ENCODE data around the gene SKA1.

DNA sequence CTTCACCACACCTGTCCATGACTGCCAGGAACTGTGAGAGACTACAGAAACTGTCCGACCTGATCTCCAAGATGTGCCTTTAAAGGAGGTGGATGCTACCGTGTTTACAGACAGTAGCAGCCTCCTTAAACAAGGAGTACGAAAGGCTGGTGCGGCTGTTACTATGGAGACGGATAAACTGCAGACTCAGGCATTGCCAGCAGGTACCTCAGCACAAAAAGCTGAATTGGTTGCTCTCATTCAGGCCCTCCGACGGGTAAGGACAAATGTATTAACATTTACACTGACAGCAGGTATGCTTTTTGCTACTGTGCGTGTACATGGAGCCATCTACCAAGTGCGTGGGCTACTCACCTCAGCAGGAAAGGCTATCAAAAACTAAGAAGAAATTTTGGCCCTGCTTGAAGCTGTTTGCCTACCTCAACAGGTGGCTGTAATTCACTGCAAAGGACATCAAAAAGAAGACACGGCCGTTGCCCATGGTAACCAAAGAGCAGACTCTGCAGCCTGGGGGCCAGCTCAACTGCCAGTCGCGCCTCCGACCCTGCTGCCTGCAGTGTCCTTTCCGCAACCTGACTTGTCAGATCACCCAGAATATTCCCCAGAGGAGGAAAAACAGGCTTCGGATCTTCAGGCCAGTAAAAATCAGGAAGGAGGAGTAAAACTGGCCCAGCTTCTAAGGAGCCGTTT is 30.9 kb downstream of the SKA1 start:
- TF ChIP-seq, protein P1, sequence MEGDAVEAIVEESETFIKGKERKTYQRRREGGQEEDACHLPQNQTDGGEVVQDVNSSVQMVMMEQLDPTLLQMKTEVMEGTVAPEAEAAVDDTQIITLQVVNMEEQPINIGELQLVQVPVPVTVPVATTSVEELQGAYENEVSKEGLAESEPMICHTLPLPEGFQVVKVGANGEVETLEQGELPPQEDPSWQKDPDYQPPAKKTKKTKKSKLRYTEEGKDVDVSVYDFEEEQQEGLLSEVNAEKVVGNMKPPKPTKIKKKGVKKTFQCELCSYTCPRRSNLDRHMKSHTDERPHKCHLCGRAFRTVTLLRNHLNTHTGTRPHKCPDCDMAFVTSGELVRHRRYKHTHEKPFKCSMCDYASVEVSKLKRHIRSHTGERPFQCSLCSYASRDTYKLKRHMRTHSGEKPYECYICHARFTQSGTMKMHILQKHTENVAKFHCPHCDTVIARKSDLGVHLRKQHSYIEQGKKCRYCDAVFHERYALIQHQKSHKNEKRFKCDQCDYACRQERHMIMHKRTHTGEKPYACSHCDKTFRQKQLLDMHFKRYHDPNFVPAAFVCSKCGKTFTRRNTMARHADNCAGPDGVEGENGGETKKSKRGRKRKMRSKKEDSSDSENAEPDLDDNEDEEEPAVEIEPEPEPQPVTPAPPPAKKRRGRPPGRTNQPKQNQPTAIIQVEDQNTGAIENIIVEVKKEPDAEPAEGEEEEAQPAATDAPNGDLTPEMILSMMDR (IDR thresholded peaks at IDR 0.05), result no peak
- no peak for TF ChIP-seq POLR2A (IDR thresholded peaks at IDR 0.05)
